ENCODE measurements around the gene LMTK3. TPM values are rescaled to one million over a fixed set of nuclear protein-coding genes. Genes with fewer than 3 reads are reported as not detected.

LMTK3 gene
- polyA plus RNA-seq, 1 donor: 7.2 TPM

- H3K27me3 ChIP-seq (ENCODE audit: control insufficient read depth, insufficient read depth, low read length): no peaks in the 10 kb centered on the region
- H3K36me3 ChIP-seq (ENCODE audit: control insufficient read depth, insufficient read depth, low read length): peaks cover 70% of the 10 kb centered on the region
- no peak overlapping the region for H3K27ac ChIP-seq (ENCODE audit: low read length)
- 100% methylated on average over 2 of the region's 22 CpGs for whole genome bisulfite sequencing (ENCODE audit: insufficient coverage, low lambda C conversion rate)
- no peak overlapping the region for H3K4me3 ChIP-seq (ENCODE audit: low read length)
- DNase-seq: no peak
- no peaks in the 10 kb centered on the region for H3K4me1 ChIP-seq (ENCODE audit: control insufficient read depth, insufficient read depth, low read length)
- peaks cover 3% of the 10 kb centered on the region for H3K9me3 ChIP-seq (ENCODE audit: control insufficient read depth, low read depth, low read length)
These were observed 57.4 kb downstream of the LMTK3 start for GRCh38 chr19:48454150-48454730.

GRCh38 chr19:48452289-48453190 lies 59.1 kb downstream of the LMTK3 start:
- no peak for DNase-seq
- Histone ChIP-seq H3K36me3 (ENCODE audit: control insufficient read depth, insufficient read depth, low read length) (peaks cover 84% of the 10 kb centered on the region), H3K4me3 (ENCODE audit: low read length) (no peak overlapping the region), H3K9me3 (ENCODE audit: control insufficient read depth, low read depth, low read length) (peaks cover 3% of the 10 kb centered on the region), H3K27ac (ENCODE audit: low read length) (no peak overlapping the region), H3K4me1 (ENCODE audit: control insufficient read depth, insufficient read depth, low read length) (no peaks in the 10 kb centered on the region), H3K27me3 (ENCODE audit: control insufficient read depth, insufficient read depth, low read length) (no peaks in the 10 kb centered on the region)
- no CpG with 5 or more reads among the region's 33 CpGs for WGBS (ENCODE audit: insufficient coverage, low lambda C conversion rate)

GRCh38 chr19:48451624-48452023 lies 60.0 kb downstream of the LMTK3 start:
- Histone ChIP-seq H3K4me3 (ENCODE audit: low read length) (no peak overlapping the region), H3K36me3 (ENCODE audit: control insufficient read depth, insufficient read depth, low read length) (peaks cover 84% of the 10 kb centered on the region), H3K4me1 (ENCODE audit: control insufficient read depth, insufficient read depth, low read length) (peaks cover 2% of the 10 kb centered on the region), H3K9me3 (ENCODE audit: control insufficient read depth, low read depth, low read length) (peaks cover 3% of the 10 kb centered on the region), H3K27me3 (ENCODE audit: control insufficient read depth, insufficient read depth, low read length) (no peaks in the 10 kb centered on the region), H3K27ac (ENCODE audit: low read length) (no peak overlapping the region)
- DNase-seq: no peak
- 89% methylated on average over 2 of the region's 12 CpGs for WGBS (ENCODE audit: insufficient coverage, low lambda C conversion rate)

GRCh38 chr19:48450863-48451262 lies 60.8 kb downstream of the LMTK3 start:
- peaks cover 76% of the 10 kb centered on the region for H3K36me3 ChIP-seq (ENCODE audit: control insufficient read depth, insufficient read depth, low read length)
- WGBS (ENCODE audit: insufficient coverage, low lambda C conversion rate): no CpG with 5 or more reads among the region's 15 CpGs

GRCh38 chr19:48450441-48450840 lies 61.2 kb downstream of the LMTK3 start:
- Histone ChIP-seq H3K4me3 (ENCODE audit: low read length) (no peak overlapping the region), H3K36me3 (ENCODE audit: control insufficient read depth, insufficient read depth, low read length) (peaks cover 73% of the 10 kb centered on the region), H3K9me3 (ENCODE audit: control insufficient read depth, low read depth, low read length) (peaks cover 3% of the 10 kb centered on the region), H3K4me1 (ENCODE audit: control insufficient read depth, insufficient read depth, low read length) (peaks cover 3% of the 10 kb centered on the region), H3K27me3 (ENCODE audit: control insufficient read depth, insufficient read depth, low read length) (no peaks in the 10 kb centered on the region), H3K27ac (ENCODE audit: low read length) (no peak overlapping the region)
- WGBS (ENCODE audit: insufficient coverage, low lambda C conversion rate): no CpG with 5 or more reads among the region's 23 CpGs
- DNase-seq: no peak

More at GRCh38 chr19:48450863-48451262, 60.8 kb downstream of the LMTK3 start:
- H3K27me3 ChIP-seq (ENCODE audit: control insufficient read depth, insufficient read depth, low read length): no peaks in the 10 kb centered on the region
- H3K9me3 ChIP-seq (ENCODE audit: control insufficient read depth, low read depth, low read length): peaks cover 3% of the 10 kb centered on the region
- no peak overlapping the region for H3K4me3 ChIP-seq (ENCODE audit: low read length)
- no peak overlapping the region for H3K27ac ChIP-seq (ENCODE audit: low read length)
- peaks cover 3% of the 10 kb centered on the region for H3K4me1 ChIP-seq (ENCODE audit: control insufficient read depth, insufficient read depth, low read length)
- no peak for DNase-seq

GRCh38 chr19:48448563-48448962 lies 63.1 kb downstream of the LMTK3 start:
- Histone ChIP-seq H3K4me1 (ENCODE audit: control insufficient read depth, insufficient read depth, low read length) (peaks cover 11% of the 10 kb centered on the region), H3K27me3 (ENCODE audit: control insufficient read depth, insufficient read depth, low read length) (peaks cover 12% of the 10 kb centered on the region), H3K27ac (ENCODE audit: low read length) (no peak overlapping the region), H3K4me3 (ENCODE audit: low read length) (no peak overlapping the region), H3K36me3 (ENCODE audit: control insufficient read depth, insufficient read depth, low read length) (peaks cover 59% of the 10 kb centered on the region), H3K9me3 (ENCODE audit: control insufficient read depth, low read depth, low read length) (peaks cover 11% of the 10 kb centered on the region)
- DNase-seq: no peak
- WGBS (ENCODE audit: insufficient coverage, low lambda C conversion rate): 100% methylated on average over 1 of the region's 4 CpGs

- peaks cover 43% of the 10 kb centered on the region for H3K36me3 ChIP-seq (ENCODE audit: control insufficient read depth, insufficient read depth, low read length)
- H3K4me3 ChIP-seq (ENCODE audit: low read length): peak overlapping the region; percentile 74
- WGBS (ENCODE audit: insufficient coverage, low lambda C conversion rate): no CpG with 5 or more reads among the region's 7 CpGs
- no peak for DNase-seq
- H3K9me3 ChIP-seq (ENCODE audit: control insufficient read depth, low read depth, low read length): peaks cover 11% of the 10 kb centered on the region
- no peak overlapping the region for H3K27ac ChIP-seq (ENCODE audit: low read length)
- peaks cover 11% of the 10 kb centered on the region for H3K4me1 ChIP-seq (ENCODE audit: control insufficient read depth, insufficient read depth, low read length)
- peaks cover 23% of the 10 kb centered on the region for H3K27me3 ChIP-seq (ENCODE audit: control insufficient read depth, insufficient read depth, low read length)
These were observed 65.1 kb downstream of the LMTK3 start for GRCh38 chr19:48446579-48446978.

GRCh38 chr19:48445606-48446481 lies 65.8 kb downstream of the LMTK3 start, which contains the start of gene GRWD1:
Gene GRWD1, plus strand, starts transcription at chr19:48445983. Its CDS starts 23 bp downstream, at chr19:48446006.
- H3K36me3 ChIP-seq (ENCODE audit: control insufficient read depth, insufficient read depth, low read length): peaks cover 35% of the 10 kb centered on the region
- peaks cover 30% of the 10 kb centered on the region for H3K27me3 ChIP-seq (ENCODE audit: control insufficient read depth, insufficient read depth, low read length)
- peak; percentile 94 to 97 for DNase-seq
- H3K4me3 ChIP-seq (ENCODE audit: low read length): peak within 1 kb of the TSS; percentile 74
- peak within 1 kb of the TSS; percentile 73 for H3K27ac ChIP-seq (ENCODE audit: low read length)
- H3K4me1 ChIP-seq (ENCODE audit: control insufficient read depth, insufficient read depth, low read length): peaks cover 11% of the 10 kb centered on the region
- WGBS (ENCODE audit: insufficient coverage, low lambda C conversion rate): no CpG with 5 or more reads among the region's 61 CpGs
- H3K9me3 ChIP-seq (ENCODE audit: control insufficient read depth, low read depth, low read length): peaks cover 11% of the 10 kb centered on the region

- H3K4me3 ChIP-seq (ENCODE audit: low read length): peak overlapping the region; percentile 74
- WGBS (ENCODE audit: insufficient coverage, low lambda C conversion rate): no CpG with 5 or more reads among the region's 6 CpGs
These were observed 66.4 kb downstream of the LMTK3 start for GRCh38 chr19:48445256-48445605.

GRCh38 chr19:48444936-48445200 lies 66.8 kb downstream of the LMTK3 start:
- DNase-seq: no peak
- WGBS (ENCODE audit: insufficient coverage, low lambda C conversion rate): 100% methylated on average over 1 of the region's 3 CpGs
- H3K9me3 ChIP-seq (ENCODE audit: control insufficient read depth, low read depth, low read length): peaks cover 11% of the 10 kb centered on the region
- H3K27me3 ChIP-seq (ENCODE audit: control insufficient read depth, insufficient read depth, low read length): peaks cover 38% of the 10 kb centered on the region
- no peak overlapping the region for H3K4me3 ChIP-seq (ENCODE audit: low read length)
- peaks cover 26% of the 10 kb centered on the region for H3K36me3 ChIP-seq (ENCODE audit: control insufficient read depth, insufficient read depth, low read length)
- H3K27ac ChIP-seq (ENCODE audit: low read length): no peak overlapping the region
- H3K4me1 ChIP-seq (ENCODE audit: control insufficient read depth, insufficient read depth, low read length): peaks cover 11% of the 10 kb centered on the region

More at GRCh38 chr19:48445256-48445605, 66.4 kb downstream of the LMTK3 start:
- Histone ChIP-seq H3K9me3 (ENCODE audit: control insufficient read depth, low read depth, low read length) (peaks cover 11% of the 10 kb centered on the region), H3K36me3 (ENCODE audit: control insufficient read depth, insufficient read depth, low read length) (peaks cover 29% of the 10 kb centered on the region), H3K27ac (ENCODE audit: low read length) (peak overlapping the region; percentile 73), H3K4me1 (ENCODE audit: control insufficient read depth, insufficient read depth, low read length) (peaks cover 11% of the 10 kb centered on the region), H3K27me3 (ENCODE audit: control insufficient read depth, insufficient read depth, low read length) (peaks cover 36% of the 10 kb centered on the region)
- no peak for DNase-seq

Data from large intestine (tissue), 3 donors.